Activated CD8-positive, alpha-beta memory T cell treated with anti-CD3 and anti-CD28 coated beads for 4 hours (primary cell): ENCODE results near the gene NOC3L.

Experiments used
- DNase-seq, 2 donors: peaks; one replicate each; pipeline ENCODE4 v3.0.0-alpha.2; 2020; ENCODE audit warnings: low read depth in 2 of 2

NOC3L gene

DNA sequence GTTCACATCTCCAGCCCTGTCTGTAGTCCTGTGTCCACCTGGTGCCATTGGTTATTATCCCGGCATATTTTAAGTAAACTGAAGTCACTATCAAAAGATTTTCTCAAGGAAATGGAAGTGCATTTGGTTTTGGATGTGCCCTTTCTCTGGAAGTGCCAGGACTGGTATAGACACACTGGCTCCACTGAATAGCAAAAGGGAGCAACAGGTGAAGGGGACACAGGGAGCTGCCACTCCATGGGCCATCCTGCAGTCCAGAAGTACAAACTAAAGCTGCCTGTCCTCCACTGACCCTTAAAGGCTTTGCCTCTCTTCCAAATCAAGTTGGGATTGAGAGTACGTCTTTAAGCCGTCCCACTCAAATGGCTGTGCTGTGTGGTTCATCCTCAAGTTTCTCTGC, 62.7 kb downstream of the NOC3L start:
- no peak for DNase-seq

DNA sequence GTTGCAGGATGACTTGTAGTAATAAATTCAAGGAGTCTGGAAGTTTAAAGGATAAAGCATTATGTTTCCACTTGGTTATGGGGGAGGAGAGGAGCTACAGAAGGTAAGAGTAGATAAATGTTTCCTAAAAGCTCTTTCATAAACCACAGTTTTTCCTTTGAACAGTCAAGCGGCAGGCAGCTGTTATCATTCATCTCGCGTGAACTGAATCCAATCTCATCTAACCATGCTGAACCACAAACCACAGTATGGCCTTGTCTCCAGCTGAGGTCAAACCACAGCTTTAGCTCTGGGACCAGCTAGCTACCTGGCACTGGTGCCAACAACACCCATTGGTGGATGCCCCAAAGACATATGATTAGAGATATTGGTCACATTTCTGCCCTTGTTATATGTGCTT, 63.3 kb downstream of the NOC3L start:
- DNase-seq: no peak

DNA sequence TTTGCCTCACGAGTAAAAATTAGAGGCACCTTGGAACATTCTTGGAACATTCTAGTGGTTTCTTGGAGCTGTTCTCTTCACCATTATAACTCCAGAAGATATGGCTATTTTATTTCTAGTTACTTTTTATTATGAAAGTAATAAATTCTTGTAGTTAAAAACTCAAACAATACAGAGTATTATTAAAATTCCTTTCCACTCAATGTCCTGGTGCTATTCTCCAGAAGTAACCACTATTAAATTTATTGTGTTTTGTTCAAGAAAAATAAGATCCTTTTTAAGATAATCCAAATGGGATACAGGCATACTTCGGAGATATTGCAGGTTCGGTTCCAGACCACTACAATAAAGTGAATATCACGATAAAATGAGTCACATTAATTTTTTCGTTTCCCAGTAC, 68.6 kb downstream of the NOC3L start:
- no peak for DNase-seq

DNA sequence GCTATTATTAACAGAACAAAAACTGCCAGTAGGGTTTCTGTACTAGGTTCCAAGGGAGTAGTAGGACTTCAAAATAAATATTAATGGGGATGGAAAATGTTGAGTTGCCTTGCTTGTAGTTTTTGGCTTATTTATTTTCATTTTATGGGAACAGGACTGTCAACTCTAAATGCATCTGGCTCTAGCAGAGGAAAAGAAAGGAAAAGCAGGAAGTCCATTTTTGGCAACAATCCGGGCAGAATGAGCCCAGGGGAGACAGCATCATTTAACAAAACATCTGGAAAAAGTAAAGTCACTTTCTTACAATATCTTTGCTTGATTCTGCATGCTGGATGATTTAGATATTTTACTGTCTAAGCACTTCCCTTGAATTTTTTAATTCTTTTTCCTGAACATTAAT, 69.4 kb downstream of the NOC3L start:
- DNase-seq: no peak

DNA sequence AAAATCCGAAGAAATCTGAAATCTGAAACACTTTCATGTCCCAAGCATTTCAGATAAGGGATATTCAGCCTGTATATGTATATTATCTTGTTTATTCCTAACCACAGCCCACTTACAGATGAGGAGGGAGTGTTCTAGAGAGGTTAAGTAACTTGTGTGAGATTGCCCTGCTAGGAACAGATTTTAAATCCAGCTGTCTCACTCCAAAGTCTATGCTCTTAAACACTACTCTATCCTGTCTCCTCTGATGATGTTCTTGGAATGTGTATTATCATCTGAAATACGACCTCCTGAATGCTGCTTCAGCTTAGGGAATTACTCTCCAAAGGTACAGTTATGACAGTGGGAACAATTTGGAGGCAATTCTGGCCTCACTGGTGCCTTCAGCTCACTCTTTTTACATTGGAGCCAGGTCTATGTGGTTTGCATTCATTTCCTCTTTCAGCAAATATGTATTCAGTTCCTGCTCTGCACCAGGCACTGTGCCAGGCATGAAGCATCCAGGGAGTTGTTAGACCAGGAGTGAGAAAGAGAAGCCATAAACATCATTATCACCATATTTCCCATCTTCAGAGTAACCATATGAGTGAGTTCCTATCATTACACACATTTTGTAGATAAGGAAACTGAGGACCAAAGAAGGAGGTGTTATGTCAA, 70.2 kb downstream of the NOC3L start:
- no peak for DNase-seq

DNA sequence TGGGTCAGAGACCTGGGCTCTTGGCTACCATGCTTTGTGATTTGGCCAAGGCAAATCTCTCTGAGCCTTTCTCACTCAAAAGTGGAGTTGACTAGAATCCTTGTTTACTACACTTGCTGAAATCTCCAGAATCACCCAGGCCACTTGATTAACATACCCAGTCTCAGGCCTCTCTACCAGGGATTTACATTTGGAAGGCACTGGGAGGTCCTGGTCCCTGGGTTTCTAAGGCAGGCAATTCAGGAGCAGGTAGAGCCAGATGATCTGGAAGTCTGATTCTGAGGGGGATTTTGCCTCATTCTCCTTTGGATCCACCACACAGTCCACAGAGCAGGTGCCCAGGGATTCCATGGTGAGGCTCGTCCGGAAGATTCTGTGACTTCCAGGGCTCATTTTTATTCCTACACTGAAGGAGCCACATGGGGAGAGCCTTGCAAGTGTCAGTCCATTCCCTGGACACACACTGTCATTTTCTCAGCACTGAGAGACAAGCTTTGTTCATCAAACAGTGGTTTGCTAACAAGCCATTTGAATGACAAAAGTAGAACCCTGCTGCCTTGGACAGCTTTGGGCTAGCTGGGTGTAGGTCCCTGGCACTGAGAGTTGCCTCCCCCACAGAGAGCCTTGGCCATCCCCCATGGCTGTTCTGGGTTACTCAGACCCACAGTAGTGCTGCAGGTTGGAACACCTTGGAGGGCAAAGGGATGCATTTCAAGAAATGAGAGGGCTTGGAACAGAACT, 74.2 kb downstream of the NOC3L start:
- DNase-seq: no peak

DNA sequence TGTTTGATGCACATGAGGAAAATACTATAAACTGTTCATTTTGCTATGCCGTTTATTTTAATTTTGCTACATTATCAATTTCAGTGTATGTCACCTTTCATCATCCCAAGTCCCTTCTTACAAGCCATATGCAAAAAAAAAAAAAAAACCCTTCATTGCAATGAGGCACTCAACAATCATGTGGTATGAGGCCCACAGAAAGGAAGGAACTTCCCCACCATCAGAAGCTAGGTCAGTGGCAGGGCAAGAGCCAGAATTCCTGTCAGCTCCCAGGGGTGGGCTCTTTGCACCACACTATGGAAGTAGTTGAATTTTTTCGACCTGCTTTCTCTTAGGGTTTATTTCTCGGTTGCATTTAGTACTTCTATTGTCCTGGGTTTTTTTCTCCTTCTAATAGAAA, 75.4 kb downstream of the NOC3L start:
- no peak for DNase-seq

DNA sequence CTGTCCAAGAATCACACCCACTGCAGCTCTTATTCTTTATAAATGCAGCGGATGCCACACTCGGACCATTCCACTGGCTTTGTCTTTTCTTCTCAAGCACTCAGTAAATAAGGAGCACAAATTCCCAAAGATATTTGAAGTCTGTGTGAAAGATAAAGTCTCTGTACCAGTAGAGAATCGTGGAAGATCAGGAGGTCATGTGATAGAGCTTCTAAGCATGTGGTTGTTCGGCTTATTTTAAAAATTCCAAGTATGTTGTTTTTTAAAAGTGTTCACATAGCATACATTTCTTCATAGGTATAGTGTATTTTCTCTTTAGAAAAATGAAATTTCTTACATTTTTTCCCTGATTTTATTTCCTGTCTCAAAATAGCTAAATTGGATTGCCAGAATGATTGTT, 75.8 kb downstream of the NOC3L start:
- no peak for DNase-seq

DNA sequence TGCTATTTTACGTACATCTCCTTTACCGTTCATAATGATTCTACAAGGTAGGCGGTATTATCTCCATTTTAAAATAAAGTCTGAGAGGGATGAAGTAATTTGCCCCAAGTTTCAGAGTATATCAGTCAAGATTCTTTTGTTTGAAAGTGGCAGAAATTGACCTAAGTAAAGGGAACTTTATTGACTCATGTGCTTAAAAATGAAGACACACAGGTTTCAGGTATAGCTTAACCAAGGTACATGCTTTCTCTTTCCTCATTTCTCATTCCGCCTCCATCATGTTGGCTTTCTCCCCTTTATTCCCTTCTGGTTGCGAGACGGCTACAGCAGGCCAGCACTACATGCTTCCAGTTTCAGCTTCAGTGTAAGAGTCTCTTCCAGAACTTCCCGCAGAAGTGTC, 77.5 kb downstream of the NOC3L start:
- DNase-seq: no peak
